Vagina (tissue), 2 donors: ENCODE data around the gene PCDHB12.

ENCODE experiments used
- POLR2A ChIP-seq, 2 donors: fragments of 450-650 bp; IDR thresholded peaks; one replicate each; pipeline ENCODE4 v1.6.1; 2017; ENCODE audit warnings: antibody characterized with exemption in 2 of 2, mild to moderate bottlenecking in 2 of 2, moderate library complexity in 2 of 2
- POLR2AphosphoS5 ChIP-seq, 2 donors: sonication (generic); formaldehyde crosslinking; IDR thresholded peaks; one replicate each; pipeline ENCODE4 v1.9.0; 2017; ENCODE audit warnings: antibody characterized with exemption in 2 of 2, mild to moderate bottlenecking in 2 of 2, low read depth in 1 of 2; ENCODE audit not compliant: insufficient read depth in 1 of 2
- TF ChIP-seq, protein P1 (sequence below), 3 experiments: fragments of 450-650 bp in 2 of 3; fragments of 200-600 bp in 1 of 3; sonication (generic) in 1 of 3; IDR thresholded peaks; one replicate each; pipeline ENCODE4 v1.5.1; 2017 to 2019; ENCODE audit warnings: antibody characterized with exemption in 3 of 3, mild to moderate bottlenecking in 2 of 3, moderate library complexity in 2 of 3

DNA sequence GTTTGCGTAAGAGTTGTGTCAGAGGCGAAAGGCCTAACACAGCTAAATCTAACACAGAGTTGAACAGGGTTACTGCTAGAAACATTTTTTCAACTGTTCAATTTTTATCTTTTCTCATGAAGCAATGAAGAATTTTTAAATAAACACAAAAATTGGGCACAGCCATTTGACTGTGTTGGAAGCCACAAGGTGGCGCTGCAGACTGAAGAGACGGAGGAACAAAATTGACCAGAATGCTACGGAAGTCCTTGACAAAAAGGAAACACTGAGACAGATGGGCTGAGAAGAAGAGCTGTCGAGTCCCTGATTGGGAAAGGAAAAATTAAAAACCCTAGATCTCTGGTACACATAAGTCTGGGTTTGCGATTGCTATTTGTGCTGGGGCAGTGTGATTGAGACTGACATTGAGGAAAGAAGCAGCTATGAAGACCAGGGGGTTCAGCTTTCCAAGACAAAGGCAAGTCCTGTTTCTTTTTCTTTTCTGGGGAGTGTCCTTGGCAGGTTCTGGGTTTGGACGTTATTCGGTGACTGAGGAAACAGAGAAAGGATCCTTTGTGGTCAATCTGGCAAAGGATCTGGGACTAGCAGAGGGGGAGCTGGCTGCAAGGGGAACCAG lies 21.5 kb upstream of the PCDHB12 start, which contains the start of gene PCDHB9:
- TF ChIP-seq, protein P1, sequence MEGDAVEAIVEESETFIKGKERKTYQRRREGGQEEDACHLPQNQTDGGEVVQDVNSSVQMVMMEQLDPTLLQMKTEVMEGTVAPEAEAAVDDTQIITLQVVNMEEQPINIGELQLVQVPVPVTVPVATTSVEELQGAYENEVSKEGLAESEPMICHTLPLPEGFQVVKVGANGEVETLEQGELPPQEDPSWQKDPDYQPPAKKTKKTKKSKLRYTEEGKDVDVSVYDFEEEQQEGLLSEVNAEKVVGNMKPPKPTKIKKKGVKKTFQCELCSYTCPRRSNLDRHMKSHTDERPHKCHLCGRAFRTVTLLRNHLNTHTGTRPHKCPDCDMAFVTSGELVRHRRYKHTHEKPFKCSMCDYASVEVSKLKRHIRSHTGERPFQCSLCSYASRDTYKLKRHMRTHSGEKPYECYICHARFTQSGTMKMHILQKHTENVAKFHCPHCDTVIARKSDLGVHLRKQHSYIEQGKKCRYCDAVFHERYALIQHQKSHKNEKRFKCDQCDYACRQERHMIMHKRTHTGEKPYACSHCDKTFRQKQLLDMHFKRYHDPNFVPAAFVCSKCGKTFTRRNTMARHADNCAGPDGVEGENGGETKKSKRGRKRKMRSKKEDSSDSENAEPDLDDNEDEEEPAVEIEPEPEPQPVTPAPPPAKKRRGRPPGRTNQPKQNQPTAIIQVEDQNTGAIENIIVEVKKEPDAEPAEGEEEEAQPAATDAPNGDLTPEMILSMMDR (IDR thresholded peaks at IDR 0.05) = no peak
- TF ChIP-seq POLR2AphosphoS5 (IDR thresholded peaks at IDR 0.05; ENCODE audit: insufficient read depth in 1 of 2, low read depth in 1 of 2) (no peak), POLR2A (IDR thresholded peaks at IDR 0.05) (no peak)
